ENCODE data around the gene PBX4.
"Not testable (repeated sequence)": the region's sequence is repeated elsewhere in the genome, so short reads cannot be mapped to it uniquely, and the experiment has no call there.

The PBX4 gene

GRCh38 chr19:19626516-19627472 is 8.3 kb upstream of the PBX4 start:
- DNase-seq = no peak

GRCh38 chr19:19624032-19624570 is 5.6 kb upstream of the PBX4 start:
- DNase-seq = no peak

- no peak for DNase-seq
These were observed 4.9 kb upstream of the PBX4 start for GRCh38 chr19:19623383-19623782.

GRCh38 chr19:19619849-19620210 is 1.3 kb upstream of the PBX4 start:
- no peak for DNase-seq

- peak; percentile 30 to 48 for DNase-seq
These were observed 828 bp upstream of the PBX4 start for GRCh38 chr19:19619181-19619848.

GRCh38 chr19:19615086-19615485 is 3.4 kb downstream of the PBX4 start:
- DNase-seq = no peak

- no peak for DNase-seq
These were observed 5.0 kb downstream of the PBX4 start for GRCh38 chr19:19613506-19613905.

GRCh38 chr19:19610376-19611202 is 7.9 kb downstream of the PBX4 start:
- no peak for DNase-seq

- DNase-seq = not testable (repeated sequence)
These were observed 11.8 kb downstream of the PBX4 start for GRCh38 chr19:19606686-19607085.

GRCh38 chr19:19606021-19606420 is 12.5 kb downstream of the PBX4 start:
- DNase-seq = no peak

- DNase-seq = no peak
These were observed 15.7 kb downstream of the PBX4 start for GRCh38 chr19:19602713-19603324.

- DNase-seq = no peak
These were observed 16.3 kb downstream of the PBX4 start for GRCh38 chr19:19602136-19602712.

- no peak for DNase-seq
These were observed 17.6 kb downstream of the PBX4 start for GRCh38 chr19:19600793-19601330.

- DNase-seq = not testable (repeated sequence)
These were observed 19.6 kb downstream of the PBX4 start for GRCh38 chr19:19598728-19599451.

GRCh38 chr19:19597809-19598306 is 20.6 kb downstream of the PBX4 start:
- peak; percentile 64 to 86 for DNase-seq

- peak; percentile 53 to 67 for DNase-seq
These were observed 23.3 kb downstream of the PBX4 start for GRCh38 chr19:19595171-19595701.

GRCh38 chr19:19594381-19594780 is 24.1 kb downstream of the PBX4 start:
- DNase-seq = peak; percentile 35 to 71

GRCh38 chr19:19592690-19593089 is 25.8 kb downstream of the PBX4 start:
- no peak for DNase-seq

GRCh38 chr19:19591133-19591825 is 27.2 kb downstream of the PBX4 start:
- DNase-seq = peak; percentile 95 to 97

GRCh38 chr19:19588546-19588945 is 29.9 kb downstream of the PBX4 start:
- DNase-seq = no peak

Measured in inflammatory macrophage (primary cell).